Brain microvascular endothelial cell (primary cell): Measurements from ENCODE around the gene ITPR2.

Experiments
- DNase-seq: peaks from one replicate; pipeline ENCODE4 v3.0.0-alpha.2; 2020
- H3K27ac ChIP-seq: fragments of 250-450 bp; sonication (Bioruptor Pico); 2 replicates; pipeline ENCODE4 v1.5.1; 2020; ENCODE audit warnings: mild to moderate bottlenecking, moderate library complexity
- H3K27me3 ChIP-seq: fragments of 250-450 bp; sonication (Bioruptor Pico); replicated peaks from 2 replicates; pipeline ENCODE4 v1.5.1; 2020; ENCODE audit warnings: mild to moderate bottlenecking
- H3K36me3 ChIP-seq: fragments of 250-450 bp; sonication (Bioruptor Pico); replicated peaks from 2 replicates; pipeline ENCODE4 v1.5.1; 2020; ENCODE audit warnings: mild to moderate bottlenecking
- H3K4me3 ChIP-seq: 2 replicates; pipeline ENCODE4 v1.5.1; 2011; ENCODE audit warnings: low read depth, mild to moderate bottlenecking, control low read depth, low read length, moderate library complexity
- CTCF ChIP-seq: IDR thresholded peaks from 2 replicates; pipeline ENCODE4 v1.5.1; 2011; ENCODE audit warnings: low read depth, mild to moderate bottlenecking, moderate library complexity, low read length, control low read depth, inconsistent platforms; ENCODE audit errors: missing control alignments
- in situ Hi-C: cut with HindIII; loops from 2 replicates; pipeline ENCODE4 v1.10.0; 2017; ENCODE audit warnings: low sequenced_read_pairs, low pct_ligation_motif_present

Gene ITPR2

DNA sequence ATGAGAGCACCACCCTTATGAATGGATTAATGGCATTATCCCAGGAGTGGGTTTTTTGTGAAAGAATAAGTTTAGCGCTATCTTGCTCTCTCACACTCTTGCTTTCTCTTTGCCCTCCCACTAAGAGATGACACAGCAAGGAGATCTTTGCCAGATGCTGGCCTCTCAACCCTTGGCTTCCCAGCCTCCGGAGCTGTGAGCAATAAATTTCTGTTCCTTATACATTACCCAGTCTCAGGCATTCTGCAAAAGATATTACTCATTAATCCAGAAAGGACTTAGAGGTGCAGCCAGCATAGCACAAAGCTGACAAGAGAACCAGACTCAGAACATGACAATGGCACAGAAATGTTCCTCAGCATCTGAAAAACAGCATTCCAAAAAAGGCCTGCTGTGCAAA is 190.6 kb downstream of the ITPR2 start:
- no peak overlapping the region for H3K27ac ChIP-seq
- H3K36me3 ChIP-seq, result no peaks in the 10 kb centered on the region
- TF ChIP-seq CTCF, result no peak
- H3K27me3 ChIP-seq, result no peaks in the 10 kb centered on the region
- in situ Hi-C loops, result loop anchor here (25.0 kb wide), 1 partner anchor 530 kb away; no protein-coding TSS in a partner anchor
- H3K4me3 ChIP-seq, result no peak overlapping the region
- DNase-seq, result no peak

GRCh38 chr12:26636710-26637328 is 196.2 kb downstream of the ITPR2 start:
- TF ChIP-seq CTCF, result no peak
- DNase-seq, result peak; percentile 81
- Histone ChIP-seq H3K4me3 (no peak overlapping the region), H3K27ac (peak overlapping the region; percentile 63), H3K27me3 (no peaks in the 10 kb centered on the region), H3K36me3 (no peaks in the 10 kb centered on the region)
- in situ Hi-C loops, result loop anchor here (25.0 kb wide), 1 partner anchor 525 kb away; no protein-coding TSS in a partner anchor

- H3K36me3 ChIP-seq, result no peaks in the 10 kb centered on the region
- in situ Hi-C loops, result loop anchor here (25.0 kb wide), 1 partner anchor 521 kb away; no protein-coding TSS in a partner anchor
- H3K27me3 ChIP-seq, result no peaks in the 10 kb centered on the region
- H3K27ac ChIP-seq, result peak overlapping the region; percentile 5
- no peak overlapping the region for H3K4me3 ChIP-seq
- peak; percentile 35 for DNase-seq
- TF ChIP-seq CTCF, result no peak
Measured at GRCh38 chr12:26633591-26634210, 199.3 kb downstream of the ITPR2 start.

- no peak for DNase-seq
- Histone ChIP-seq H3K27me3 (no peaks in the 10 kb centered on the region), H3K36me3 (no peaks in the 10 kb centered on the region), H3K27ac (no peak overlapping the region), H3K4me3 (no peak overlapping the region)
- no peak for TF ChIP-seq CTCF
- in situ Hi-C loops, result loop anchor here (25.0 kb wide), 1 partner anchor 520 kb away; no protein-coding TSS in a partner anchor
Measured at GRCh38 chr12:26632756-26633155, 200.2 kb downstream of the ITPR2 start.

- no peaks in the 10 kb centered on the region for H3K27me3 ChIP-seq
- no peaks in the 10 kb centered on the region for H3K36me3 ChIP-seq
- peak; percentile 70 for DNase-seq
- in situ Hi-C loops, result loop anchor here (25.0 kb wide), 1 partner anchor 520 kb away; no protein-coding TSS in a partner anchor
- peak overlapping the region; percentile 72 for H3K27ac ChIP-seq
- TF ChIP-seq CTCF, result no peak
- H3K4me3 ChIP-seq, result no peak overlapping the region
Measured at GRCh38 chr12:26631846-26632245, 201.1 kb downstream of the ITPR2 start.
